Embryonic facial prominence (tissue), 1 donor: ENCODE data around the gene PRDX4.
A peak's percentile ranks its signal among the peaks of the same experiment; 100 is the strongest.
"Not testable (repeated sequence)": the region's sequence is repeated elsewhere in the genome, so short reads cannot be mapped to it uniquely, and the experiment has no call there.

Experiments used
- DNase-seq: peaks from one replicate; pipeline ENCODE4 v3.0.0-alpha.2; 2016; ENCODE audit errors: extremely low spot score

The PRDX4 gene

DNA sequence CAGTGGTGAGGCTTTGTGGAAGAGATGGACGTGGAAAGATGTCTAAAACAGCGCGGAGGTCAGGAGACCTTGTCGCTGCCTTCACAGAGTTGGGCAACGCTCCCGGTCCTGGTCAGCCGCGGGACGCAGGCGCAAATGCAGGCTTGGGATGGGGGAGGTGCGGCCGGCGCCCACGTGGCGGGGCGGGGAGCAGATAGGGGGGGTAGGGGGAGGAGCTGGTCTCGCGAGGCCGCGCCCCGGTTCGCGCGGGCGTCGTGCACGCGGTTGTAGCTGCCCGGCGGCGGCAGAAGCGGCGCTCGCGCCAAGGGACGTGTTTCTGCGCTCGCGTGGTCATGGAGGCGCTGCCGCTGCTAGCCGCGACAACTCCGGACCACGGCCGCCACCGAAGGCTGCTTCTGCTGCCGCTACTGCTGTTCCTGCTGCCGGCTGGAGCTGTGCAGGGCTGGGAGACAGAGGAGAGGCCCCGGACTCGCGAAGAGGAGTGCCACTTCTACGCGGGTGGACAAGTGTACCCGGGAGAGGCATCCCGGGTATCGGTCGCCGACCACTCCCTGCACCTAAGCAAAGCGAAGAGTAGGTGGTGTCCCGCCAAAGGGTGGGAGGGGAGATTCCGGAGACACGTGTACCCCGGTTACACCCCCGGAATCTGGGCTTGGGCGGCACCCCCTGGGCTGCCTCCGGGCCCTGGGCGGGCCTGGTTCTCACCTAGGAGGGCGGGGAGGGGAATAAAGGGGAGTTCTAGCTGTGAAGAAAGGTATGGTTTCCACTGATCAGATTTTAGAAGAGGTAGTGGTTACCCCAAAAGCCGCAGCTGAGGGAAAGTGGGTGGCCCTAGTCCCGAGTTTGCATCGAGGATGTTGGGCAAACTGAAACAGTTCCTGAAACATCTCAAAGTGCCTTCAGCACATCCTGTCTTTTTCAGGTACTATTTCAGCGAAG, at the start of gene PRDX4:
Gene PRDX4, plus strand, starts transcription at position 255 of the 939 bp plus-strand sequence. Its CDS starts 78 bp downstream, at position 333.
- DNase-seq: peak; percentile 16

DNA sequence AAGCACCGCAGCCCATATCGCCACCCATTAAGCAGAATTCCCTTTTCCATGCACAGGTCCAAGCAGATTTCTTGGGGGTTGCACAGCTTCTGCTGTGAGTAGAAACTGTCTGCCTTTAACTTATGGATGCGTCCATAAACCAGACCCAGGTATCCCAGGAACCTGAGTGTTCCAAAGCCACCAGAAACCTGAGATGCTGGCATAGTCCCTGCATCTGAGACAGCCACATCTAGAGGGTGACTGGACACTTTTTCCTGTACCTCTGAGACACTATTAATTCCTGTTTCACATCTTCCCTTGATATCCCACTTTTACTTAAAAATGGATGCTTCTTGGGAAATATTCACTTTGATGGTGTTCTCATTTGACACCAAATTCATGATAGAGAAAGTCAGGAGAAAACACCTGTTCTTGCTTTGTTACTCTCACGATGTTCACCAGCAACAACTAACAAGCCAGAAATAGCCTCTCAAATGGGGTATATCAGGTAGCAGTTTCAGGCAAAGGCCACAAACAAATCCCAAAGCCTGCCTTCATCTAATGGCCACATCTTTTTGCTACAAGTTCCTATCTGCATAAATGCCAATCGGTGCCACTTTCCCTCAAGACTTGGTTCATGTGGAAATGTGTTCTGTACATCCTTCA, 45.5 kb upstream of the PRDX4 start:
- DNase-seq: no peak

DNA sequence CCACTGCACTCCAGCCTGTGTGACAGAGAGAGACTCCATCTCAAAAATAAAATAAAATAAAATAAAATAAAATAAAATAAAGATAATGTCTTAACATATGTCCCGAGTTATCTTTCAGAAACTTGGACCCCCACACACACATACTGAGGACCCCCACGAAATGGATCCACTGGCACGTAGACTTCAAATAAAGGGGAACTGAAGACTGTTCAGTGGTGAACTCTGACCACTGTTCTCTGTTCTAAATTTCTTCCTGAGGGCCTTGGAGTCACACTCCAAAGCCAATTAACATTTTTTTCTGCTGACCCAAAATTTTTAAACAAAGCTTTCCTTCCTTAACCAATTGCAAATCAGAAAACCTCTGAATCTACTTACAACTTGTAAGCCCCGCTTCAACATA, 43.5 kb upstream of the PRDX4 start:
- no peak for DNase-seq

GRCh38 chrX:23626651-23627050, 40.6 kb upstream of the PRDX4 start:
- DNase-seq: no peak

GRCh38 chrX:23628131-23628530, 39.2 kb upstream of the PRDX4 start:
- no peak for DNase-seq

DNA sequence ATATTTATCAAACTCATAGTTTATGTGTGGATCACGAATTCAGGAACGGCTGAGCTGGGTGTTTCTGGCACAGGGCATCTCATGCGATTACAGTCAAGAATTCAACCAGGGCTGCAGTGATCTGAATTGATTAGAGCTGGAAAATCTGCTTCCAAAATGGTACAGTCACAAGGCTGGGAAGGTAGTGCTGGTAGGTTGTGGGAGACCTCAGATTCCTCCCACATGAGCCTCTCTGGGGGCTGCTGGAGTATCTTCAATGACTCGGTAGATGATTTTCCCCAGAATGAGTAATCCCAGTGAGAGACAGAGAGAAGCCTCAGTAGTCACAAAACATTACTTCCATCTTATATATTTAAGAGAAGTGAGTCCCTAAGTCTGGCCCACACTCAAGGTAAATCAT, 36.2 kb upstream of the PRDX4 start:
- DNase-seq: no peak

GRCh38 chrX:23633834-23634580, 33.3 kb upstream of the PRDX4 start:
- no peak for DNase-seq

GRCh38 chrX:23637187-23637586, 30.1 kb upstream of the PRDX4 start:
- DNase-seq: no peak

DNA sequence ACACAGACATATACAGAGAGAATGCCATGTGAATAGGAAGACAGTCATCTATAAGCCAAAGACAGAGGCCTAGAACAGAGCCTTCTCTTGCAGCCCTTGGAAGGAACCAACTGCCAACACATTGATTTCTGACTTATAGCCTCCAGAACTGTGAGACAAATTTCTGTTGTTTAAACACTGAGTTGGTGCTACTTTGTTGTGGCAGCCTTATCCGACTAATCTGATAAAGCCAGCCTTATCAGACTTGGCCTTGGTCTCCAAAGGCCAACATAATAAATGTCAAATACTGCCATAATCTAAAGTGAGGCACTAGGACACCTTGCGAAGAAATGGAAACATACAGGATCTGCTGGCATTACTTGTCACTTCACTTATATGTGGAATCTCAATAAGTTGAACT, 24.3 kb upstream of the PRDX4 start:
- no peak for DNase-seq

- no peak for DNase-seq
Observed at GRCh38 chrX:23644744-23645143, 22.5 kb upstream of the PRDX4 start.

DNA sequence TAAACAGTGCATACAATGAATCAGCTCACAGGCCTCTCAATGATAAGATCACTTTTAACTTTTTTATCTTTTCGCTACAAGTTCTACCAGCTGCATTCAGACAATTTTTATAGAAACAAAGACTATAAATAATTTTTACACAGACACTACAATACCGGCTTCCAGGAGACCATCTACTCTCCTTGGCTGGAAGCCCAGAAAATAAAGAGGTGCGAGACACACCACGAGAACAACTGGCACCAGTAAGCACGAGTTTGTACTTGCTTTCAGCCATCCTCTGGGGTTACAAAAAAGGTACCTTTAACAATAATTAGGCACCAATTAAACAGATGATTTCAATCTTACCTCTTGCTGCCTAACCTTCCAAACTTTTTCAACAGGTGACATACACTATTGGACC, 11.2 kb upstream of the PRDX4 start:
- no peak for DNase-seq

DNA sequence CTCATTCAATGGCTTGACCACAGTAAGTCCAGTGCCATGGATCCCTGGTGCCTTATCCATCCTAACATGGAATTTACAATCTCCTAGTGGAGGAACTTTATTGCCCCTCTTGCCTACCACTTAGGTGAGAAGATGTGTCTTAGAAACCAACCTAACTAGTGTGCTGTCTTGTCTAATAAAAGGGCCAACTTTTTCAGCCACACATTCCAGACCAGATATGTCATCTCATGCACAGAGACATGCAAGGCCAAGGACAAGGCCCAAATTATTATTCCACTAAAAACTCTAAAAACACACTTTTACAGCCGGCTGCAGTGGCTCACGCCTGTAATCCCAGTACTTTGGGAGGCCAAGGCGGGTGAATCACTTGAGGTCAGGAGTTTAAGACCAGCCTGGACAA, 10.6 kb upstream of the PRDX4 start:
- no peak for DNase-seq

DNA sequence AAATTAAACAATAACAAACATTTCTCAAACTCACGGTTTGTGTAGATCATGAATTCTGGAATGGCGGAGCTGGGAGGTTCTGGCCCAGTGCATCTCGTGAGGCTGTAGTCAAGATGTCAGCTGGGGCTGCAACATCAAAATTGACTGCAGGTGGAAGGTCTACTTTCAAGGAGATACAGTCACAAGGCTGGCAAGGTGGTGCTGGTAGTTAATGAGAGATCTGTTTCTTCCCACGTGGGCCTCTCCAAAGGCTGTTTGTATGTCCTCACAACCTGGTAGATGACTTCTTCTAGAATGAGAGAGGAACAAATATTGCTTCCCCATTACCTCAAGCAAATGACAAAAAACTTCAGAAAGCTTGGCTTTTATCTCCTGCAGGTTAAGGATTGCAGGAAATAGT, 8.0 kb upstream of the PRDX4 start:
- no peak for DNase-seq

- not testable (repeated sequence) for DNase-seq
Observed at GRCh38 chrX:23660083-23660765, 7.1 kb upstream of the PRDX4 start.

GRCh38 chrX:23660766-23661132, 6.5 kb upstream of the PRDX4 start:
- no peak for DNase-seq

- DNase-seq: no peak
Observed at GRCh38 chrX:23661671-23662070, 5.6 kb upstream of the PRDX4 start.

- no peak for DNase-seq
Observed at GRCh38 chrX:23662187-23662586, 5.1 kb upstream of the PRDX4 start.

GRCh38 chrX:23662853-23663252, 4.4 kb upstream of the PRDX4 start:
- DNase-seq: no peak

DNA sequence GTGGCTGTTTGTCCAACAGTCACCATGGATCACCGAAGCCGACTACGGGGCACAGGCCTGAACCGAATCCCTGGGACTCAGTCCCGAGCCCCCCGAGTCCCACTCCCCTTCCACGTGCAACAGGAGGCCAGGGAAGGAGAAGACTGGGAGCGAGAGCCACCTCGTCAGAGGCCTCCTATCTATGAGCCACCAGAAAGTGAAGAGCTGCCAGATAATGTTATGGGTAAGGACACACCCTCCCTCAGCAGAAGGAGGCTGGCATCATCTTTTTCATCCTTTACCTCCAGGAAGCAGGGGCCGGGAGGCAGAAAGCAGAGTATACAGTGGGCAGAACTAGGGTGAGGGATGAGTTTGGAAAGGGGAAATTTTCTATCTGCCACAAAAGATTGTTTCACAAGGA, 2.8 kb upstream of the PRDX4 start:
- DNase-seq: no peak

DNA sequence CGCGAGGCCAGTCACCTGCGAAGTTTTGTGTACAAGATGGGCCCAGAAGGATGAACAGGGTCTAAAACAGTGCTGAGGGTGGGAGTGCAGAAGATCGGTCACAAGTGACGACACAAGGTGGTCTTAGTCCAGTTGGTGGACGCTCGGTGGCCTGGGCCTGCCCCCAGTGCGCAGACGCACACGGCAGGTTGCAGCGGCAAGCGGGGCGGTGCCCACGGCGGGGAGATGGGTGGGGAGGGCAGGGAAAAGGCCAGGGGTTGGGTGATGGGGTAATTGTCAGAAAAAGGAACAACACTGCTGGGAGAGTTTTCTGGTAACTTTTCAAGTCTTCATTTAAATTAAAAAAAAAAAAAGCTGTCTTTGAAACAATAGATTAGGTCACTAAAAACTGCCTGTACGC, 1.0 kb upstream of the PRDX4 start:
- no peak for DNase-seq

GRCh38 chrX:23668335-23668734, 1.0 kb downstream of the PRDX4 start:
- DNase-seq: no peak

- DNase-seq: no peak
Observed at GRCh38 chrX:23670528-23670927, 3.2 kb downstream of the PRDX4 start.
